NB4 (cell line): Measurements from ENCODE around the gene GRIA1.

ENCODE experiments used
- MYC ChIP-seq: IDR thresholded peaks from 2 replicates; pipeline ENCODE4 v1.6.1; 2011; ENCODE audit warnings: low read depth, low read length
- POLR2A ChIP-seq: IDR thresholded peaks from 2 replicates; pipeline ENCODE4 v1.6.1; 2011; ENCODE audit warnings: mild to moderate bottlenecking; ENCODE audit not compliant: insufficient read length; ENCODE audit errors: extremely low read depth
- TF ChIP-seq, protein P1 (sequence below): IDR thresholded peaks from one replicate; pipeline ENCODE4 v1.5.1; 2012; ENCODE audit warnings: low read depth, low read length
- TF ChIP-seq, protein P2 (sequence below): IDR thresholded peaks from 2 replicates; pipeline ENCODE4 v1.6.1; 2011; ENCODE audit warnings: low read depth, low read length

DNA sequence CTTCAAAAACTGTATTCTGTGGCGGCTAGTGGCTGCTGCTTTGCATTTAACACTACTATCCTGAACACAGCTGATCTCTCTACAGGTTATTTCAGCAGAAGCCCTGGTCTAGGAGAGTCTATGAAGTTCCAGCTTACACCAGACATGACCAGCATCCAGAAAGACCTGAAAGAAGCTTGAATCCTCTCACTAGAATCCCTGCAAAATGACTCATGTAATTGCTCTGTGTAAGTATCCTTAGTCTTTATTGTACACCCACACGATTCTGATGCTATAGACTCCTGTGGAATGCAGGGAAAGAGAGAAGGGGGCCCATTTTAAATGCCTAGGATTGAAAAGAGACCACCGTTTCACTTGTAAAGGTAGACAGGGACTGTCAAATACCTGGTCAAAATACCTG lies 859 bp upstream of the GRIA1 start:
- TF ChIP-seq, protein P1, sequence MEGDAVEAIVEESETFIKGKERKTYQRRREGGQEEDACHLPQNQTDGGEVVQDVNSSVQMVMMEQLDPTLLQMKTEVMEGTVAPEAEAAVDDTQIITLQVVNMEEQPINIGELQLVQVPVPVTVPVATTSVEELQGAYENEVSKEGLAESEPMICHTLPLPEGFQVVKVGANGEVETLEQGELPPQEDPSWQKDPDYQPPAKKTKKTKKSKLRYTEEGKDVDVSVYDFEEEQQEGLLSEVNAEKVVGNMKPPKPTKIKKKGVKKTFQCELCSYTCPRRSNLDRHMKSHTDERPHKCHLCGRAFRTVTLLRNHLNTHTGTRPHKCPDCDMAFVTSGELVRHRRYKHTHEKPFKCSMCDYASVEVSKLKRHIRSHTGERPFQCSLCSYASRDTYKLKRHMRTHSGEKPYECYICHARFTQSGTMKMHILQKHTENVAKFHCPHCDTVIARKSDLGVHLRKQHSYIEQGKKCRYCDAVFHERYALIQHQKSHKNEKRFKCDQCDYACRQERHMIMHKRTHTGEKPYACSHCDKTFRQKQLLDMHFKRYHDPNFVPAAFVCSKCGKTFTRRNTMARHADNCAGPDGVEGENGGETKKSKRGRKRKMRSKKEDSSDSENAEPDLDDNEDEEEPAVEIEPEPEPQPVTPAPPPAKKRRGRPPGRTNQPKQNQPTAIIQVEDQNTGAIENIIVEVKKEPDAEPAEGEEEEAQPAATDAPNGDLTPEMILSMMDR = no peak
- TF ChIP-seq POLR2A = no peak
- no peak for TF ChIP-seq MYC
- TF ChIP-seq, protein P2, sequence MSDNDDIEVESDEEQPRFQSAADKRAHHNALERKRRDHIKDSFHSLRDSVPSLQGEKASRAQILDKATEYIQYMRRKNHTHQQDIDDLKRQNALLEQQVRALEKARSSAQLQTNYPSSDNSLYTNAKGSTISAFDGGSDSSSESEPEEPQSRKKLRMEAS = no peak
